GM12878 (cell line): ENCODE results near the gene BANP. TPM values are rescaled to one million over a fixed set of nuclear protein-coding genes. Genes with fewer than 3 reads are reported as not detected.

Experiments used
- ATF7 ChIP-seq: fragments of 450-650 bp; IDR thresholded peaks from 2 replicates; pipeline ENCODE4 v1.6.1; 2016; ENCODE audit warnings: low read depth, mild to moderate bottlenecking
- HDAC2 ChIP-seq: fragments of 200-600 bp; sonication (generic); IDR thresholded peaks from 2 replicates; pipeline ENCODE4 v1.6.1; 2017
- MLLT1 ChIP-seq: fragments of 450-650 bp; IDR thresholded peaks from 2 replicates; pipeline ENCODE4 v1.6.1; 2016; ENCODE audit warnings: mild to moderate bottlenecking
- POLR2A ChIP-seq: IDR thresholded peaks from 2 replicates; pipeline ENCODE4 v1.6.1; 2011; ENCODE audit warnings: low read depth, mild to moderate bottlenecking, low read length
- REST ChIP-seq: IDR thresholded peaks from 2 replicates; pipeline ENCODE4 v1.6.1; 2012; ENCODE audit warnings: mild to moderate bottlenecking, low read depth, low read length
- ZNF207 ChIP-seq: fragments of 450-650 bp; IDR thresholded peaks from 2 replicates; pipeline ENCODE4 v1.6.1; 2014; ENCODE audit warnings: antibody characterized with exemption, mild to moderate bottlenecking, borderline replicate concordance
- ZNF592 ChIP-seq: fragments of 450-650 bp; IDR thresholded peaks from 2 replicates; pipeline ENCODE4 v1.6.1; 2017; ENCODE audit warnings: mild to moderate bottlenecking, moderate library complexity
- polyA plus RNA-seq, 11 experiments: library from polyadenylated mRNA; depleted of rRNA in 4 of 11; unstranded in 6 of 11; stranded (reverse) in 5 of 11; fragments of >200 nt; fragmentation: Nextera tagmentation in 4 of 11; fragmentation: Illumina TruSeq in 1 of 11; extraction: Ambion mirVana in 4 of 11; extraction: Trizol in 1 of 11; gene quantifications; 1 replicate in 1 of 11; 2 replicates in 10 of 11; pipeline versions ENCODE4 v1.2.1 to v1.2.3, GENCODE V29; 2011 to 2016; ENCODE audit warnings: inconsistent platforms in 2 of 11, missing spikeins in 2 of 11, low read depth in 1 of 11
- total RNA-seq, 4 experiments: library from RNA; depleted of rRNA in 3 of 4; stranded (reverse); fragments of >200 nt in 3 of 4; fragmentation: Illumina TruSeq in 1 of 4; extraction: Trizol in 1 of 4; gene quantifications; 2 replicates each; pipeline versions ENCODE4 v1.2.1 to v1.2.3, GENCODE V29; 2013 to 2021

BANP gene
- total and polyA plus RNA-seq, 10 of the 15 experiments (the other 5 are each of a cell fraction or from before 2014, with no cell fraction given) = 3.9 to 21.9 (median 12.2) TPM

- TF ChIP-seq REST (no peak), HDAC2 (no peak), ZNF207 (no peak), ATF7 (no peak), ZNF592 (no peak), POLR2A (no peak), MLLT1 (no peak)
These were observed 96.2 kb downstream of the BANP start (continued) for GRCh38 chr16:88047462-88047861.
